ENCODE results near the gene GFY. TPM values are rescaled to one million over a fixed set of nuclear protein-coding genes. Genes with fewer than 3 reads are reported as not detected.

The GFY gene
- polyA plus RNA-seq, 1 donor from 2014 or later, result not detected

- TF ChIP-seq CTCF (IDR thresholded peaks at IDR 0.05; ENCODE audit: poor library complexity, severe bottlenecking), result peak; percentile 49
- peak; percentile 23 for TF ChIP-seq SMC3 (conservative IDR thresholded peaks at IDR 0.05; ENCODE audit: poor library complexity)
- TF ChIP-seq REST (IDR thresholded peaks at IDR 0.05; ENCODE audit: borderline replicate concordance), result no peak
- H4K20me1 ChIP-seq (ENCODE audit: insufficient read depth), result no peaks in the 10 kb centered on the region
- H3K36me3 ChIP-seq (ENCODE audit: insufficient read depth, low read length), result no peaks in the 10 kb centered on the region
- H3K27ac ChIP-seq (ENCODE audit: low read length), result no peak overlapping the region
- H3K4me3 ChIP-seq (ENCODE audit: low read length), result no peak overlapping the region
- H3K79me2 ChIP-seq (replicated peaks; ENCODE audit: insufficient read depth, low read length), result no peaks in the 10 kb centered on the region
- no peak overlapping the region for H3K4me2 ChIP-seq (ENCODE audit: low read length)
- H3K9me3 ChIP-seq (ENCODE audit: low read length), result no peaks in the 10 kb centered on the region
- H3K27me3 ChIP-seq (ENCODE audit: insufficient read depth, low read depth, low read length), result peaks cover 4% of the 10 kb centered on the region
- no peak overlapping the region for H3K9ac ChIP-seq (ENCODE audit: low read length)
- H3K9me2 ChIP-seq (ENCODE audit: insufficient read depth, low read length), result no peaks in the 10 kb centered on the region
- no peaks in the 10 kb centered on the region for H3F3A ChIP-seq (ENCODE audit: insufficient read depth, low read length, poor library complexity, severe bottlenecking)
- no peak overlapping the region for H2AFZ ChIP-seq (ENCODE audit: low read depth, low read length)
Observed at GRCh38 chr19:49475995-49476880, 51.0 kb downstream of the GFY start.

Other genes with a start within 250 kb of the GFY start
- not detected in 2 replicates for gene SLC6A16, start 100.2 kb upstream of the GFY start, polyA plus RNA-seq
- gene CD37, start 90.0 kb upstream of the GFY start, polyA plus RNA-seq, result not detected in 2 replicates
- 1.0 and 1.3 TPM in 2 replicates for gene TEAD2, start 63.0 kb upstream of the GFY start, polyA plus RNA-seq
- 2.8 TPM in 1 of 2 replicates, not detected in the other for gene DKKL1, start 61.5 kb upstream of the GFY start, polyA plus RNA-seq
- gene KASH5, start 37.1 kb upstream of the GFY start, polyA plus RNA-seq, result 0.11 TPM in 1 of 2 replicates, not detected in the other
- gene PTH2, start 1.9 kb upstream of the GFY start, polyA plus RNA-seq, result not detected in 2 replicates
- gene SLC17A7, start 16.1 kb downstream of the GFY start, polyA plus RNA-seq, result 0.07 TPM in 1 of 2 replicates, not detected in the other
- 132 and 145 TPM in 2 replicates for gene PIH1D1, start 26.4 kb downstream of the GFY start, polyA plus RNA-seq
- 13.5 and 16.7 TPM in 2 replicates for gene ALDH16A1, start 27.8 kb downstream of the GFY start, polyA plus RNA-seq
- gene FLT3LG, start 48.8 kb downstream of the GFY start, polyA plus RNA-seq, result not detected in 2 replicates
- gene RPL13A, start 62.2 kb downstream of the GFY start, polyA plus RNA-seq, result 2,313 and 2,518 TPM in 2 replicates
- 4,020 and 4,439 TPM in 2 replicates for gene RPS11, start 71.0 kb downstream of the GFY start, polyA plus RNA-seq
- gene FCGRT, start 87.3 kb downstream of the GFY start, polyA plus RNA-seq, result 1.7 TPM in 1 of 2 replicates, not detected in the other
- not detected in 2 replicates for gene RCN3, start 102.6 kb downstream of the GFY start, polyA plus RNA-seq
- 129 and 153 TPM in 2 replicates for gene NOSIP, start 155.2 kb downstream of the GFY start, polyA plus RNA-seq
- not detected in 2 replicates for gene PRRG2, start 155.9 kb downstream of the GFY start, polyA plus RNA-seq
- gene PRR12, start 165.8 kb downstream of the GFY start, polyA plus RNA-seq, result 1.2 and 1.7 TPM in 2 replicates
- 1.2 TPM in 1 of 2 replicates, not detected in the other for gene RRAS, start 214.8 kb downstream of the GFY start, polyA plus RNA-seq
- 11.9 and 12.8 TPM in 2 replicates for gene SCAF1, start 216.8 kb downstream of the GFY start, polyA plus RNA-seq
- 31.3 and 39.4 TPM in 2 replicates for gene IRF3, start 240.5 kb downstream of the GFY start, polyA plus RNA-seq
- 1.1 TPM in 1 of 2 replicates, not detected in the other for gene BCL2L12, start 240.5 kb downstream of the GFY start, polyA plus RNA-seq